GM23338 (cell line): ENCODE data around the gene SCAMP1. TPM values are rescaled to one million over a fixed set of nuclear protein-coding genes. Genes with fewer than 3 reads are reported as not detected.
A peak's percentile ranks its signal among the peaks of the same experiment; 100 is the strongest.

ENCODE experiments used
- ATAC-seq: fragments of 200-7000 bp; cut with Tn5 transposase; 3 replicates; pipeline ENCODE4 v1.9.1; 2020
- DNase-seq: peaks from one replicate; pipeline ENCODE4 v3.0.0-alpha.2; 2015; ENCODE audit warnings: low spot score
- H2AFZ ChIP-seq: fragments of 200-600 bp; sonication (generic); 2 replicates; pipeline ENCODE4 v1.8.0; 2016; ENCODE audit warnings: antibody characterized with exemption, mild to moderate bottlenecking, moderate library complexity
- H3F3A ChIP-seq: fragments of 200-600 bp; sonication (generic); replicated peaks from 2 replicates; pipeline ENCODE4 v1.8.0; 2017; ENCODE audit warnings: antibody characterized with exemption, mixed run types, low read depth
- H3K27ac ChIP-seq: fragments of 200-600 bp; sonication (generic); 2 replicates; pipeline ENCODE4 v1.6.1; 2016; ENCODE audit warnings: low read depth
- H3K27me3 ChIP-seq: fragments of 200-600 bp; sonication (generic); 2 replicates; pipeline ENCODE4 v1.8.0; 2016; ENCODE audit warnings: mild to moderate bottlenecking, mixed run types, moderate library complexity; ENCODE audit not compliant: insufficient read depth
- H3K36me3 ChIP-seq: fragments of 200-600 bp; sonication (generic); 2 replicates; pipeline ENCODE4 v1.8.0; 2016; ENCODE audit warnings: mild to moderate bottlenecking; ENCODE audit not compliant: insufficient read depth
- H3K4me1 ChIP-seq: fragments of 200-600 bp; sonication (generic); 2 replicates; pipeline ENCODE4 v1.8.0; 2016; ENCODE audit warnings: mild to moderate bottlenecking, moderate library complexity; ENCODE audit not compliant: insufficient read depth
- H3K4me2 ChIP-seq: fragments of 200-600 bp; sonication (generic); 2 replicates; pipeline ENCODE4 v1.7.1; 2017; ENCODE audit warnings: mixed run types
- H3K4me3 ChIP-seq: fragments of 200-600 bp; sonication (generic); 2 replicates; pipeline ENCODE4 v1.6.1; 2016; ENCODE audit warnings: mixed run types
- H3K79me2 ChIP-seq: fragments of 200-600 bp; sonication (generic); replicated peaks from 2 replicates; pipeline ENCODE4 v1.8.0; 2017; ENCODE audit warnings: mild to moderate bottlenecking; ENCODE audit not compliant: insufficient read depth
- H3K9me2 ChIP-seq: fragments of 200-600 bp; sonication (generic); 2 replicates; pipeline ENCODE4 v1.8.0; 2017; ENCODE audit not compliant: insufficient read depth
- H4K20me1 ChIP-seq: fragments of 200-600 bp; sonication (generic); replicated peaks from 2 replicates; pipeline ENCODE4 v1.8.0; 2017; ENCODE audit warnings: mild to moderate bottlenecking; ENCODE audit not compliant: insufficient read depth
- H3K27ac Mint-ChIP-seq: 2 replicates; pipeline ENCODE4 v1.8.0; 2020; ENCODE audit warnings: inconsistent platforms, mild to moderate bottlenecking, moderate library complexity, mixed read lengths
- H3K27me3 Mint-ChIP-seq: 3 replicates; pipeline ENCODE4 v1.8.0; 2022; ENCODE audit warnings: low read depth, mild to moderate bottlenecking, moderate library complexity, mixed read lengths, inconsistent platforms; ENCODE audit not compliant: insufficient read depth, poor library complexity
- H3K36me3 Mint-ChIP-seq: 3 replicates; pipeline ENCODE4 v1.8.0; 2021; ENCODE audit warnings: low read depth, mild to moderate bottlenecking, inconsistent platforms, moderate library complexity, mixed read lengths
- H3K4me1 Mint-ChIP-seq: 3 replicates; pipeline ENCODE4 v1.8.0; 2020; ENCODE audit warnings: mild to moderate bottlenecking, inconsistent platforms, mixed read lengths
- H3K4me3 Mint-ChIP-seq: 3 replicates; pipeline ENCODE4 v1.8.0; 2021; ENCODE audit warnings: moderate library complexity, mild to moderate bottlenecking, inconsistent platforms, mixed read lengths
- H3K9me3 Mint-ChIP-seq: 3 replicates; pipeline ENCODE4 v1.8.0; 2020; ENCODE audit warnings: moderate library complexity, mild to moderate bottlenecking, inconsistent platforms, mixed read lengths
- CREB1 ChIP-seq: fragments of 250-450 bp; sonication (Bioruptor Pico); IDR thresholded peaks from 2 replicates; pipeline ENCODE4 v1.5.0; 2020; ENCODE audit warnings: low read depth, mild to moderate bottlenecking, moderate library complexity
- CTCF ChIP-seq, 2 experiments: fragments of 200-600 bp in 1 of 2; sonication (generic) in 1 of 2; conservative IDR thresholded peaks; 2 replicates each; pipeline versions ENCODE4 v1.5.1 to v1.6.1; 2016 to 2017; ENCODE audit warnings: antibody characterized with exemption in 2 of 2, low read depth in 2 of 2, mild to moderate bottlenecking in 2 of 2, moderate library complexity in 1 of 2
- EZH2 ChIP-seq: fragments of 200-600 bp; sonication (generic); IDR thresholded peaks from one replicate; pipeline ENCODE4 v1.8.0; 2017; ENCODE audit warnings: antibody characterized with exemption, mild to moderate bottlenecking, low read depth; ENCODE audit not compliant: unreplicated experiment
- EZH2phosphoT487 ChIP-seq: fragments of 200-600 bp; sonication (generic); IDR thresholded peaks from one replicate; pipeline ENCODE4 v1.8.1; 2018; ENCODE audit warnings: antibody characterized with exemption; ENCODE audit not compliant: unreplicated experiment
- JUNB ChIP-seq: IDR thresholded peaks from one replicate; pipeline ENCODE4 v1.6.1; 2016; ENCODE audit warnings: antibody characterized with exemption; ENCODE audit not compliant: unreplicated experiment
- NANOG ChIP-seq: IDR thresholded peaks from 2 replicates; pipeline ENCODE4 v1.6.1; 2016; ENCODE audit warnings: antibody characterized with exemption, borderline replicate concordance
- POLR2AphosphoS5 ChIP-seq: IDR thresholded peaks from 2 replicates; pipeline ENCODE4 v1.6.1; 2016; ENCODE audit warnings: antibody characterized with exemption, low read depth
- REST ChIP-seq: IDR thresholded peaks from one replicate; pipeline ENCODE4 v1.6.1; 2018; ENCODE audit warnings: antibody characterized with exemption; ENCODE audit not compliant: unreplicated experiment
- STAT1 ChIP-seq: IDR thresholded peaks from one replicate; pipeline ENCODE4 v1.6.1; 2016; ENCODE audit warnings: antibody characterized with exemption; ENCODE audit not compliant: unreplicated experiment
- ZNF114 ChIP-seq: fragments of 250-450 bp; sonication (Bioruptor Pico); IDR thresholded peaks from 2 replicates; pipeline ENCODE4 v1.5.0; 2020; ENCODE audit warnings: mild to moderate bottlenecking, moderate library complexity
- ZNF331 ChIP-seq: fragments of 250-450 bp; sonication (Bioruptor Pico); IDR thresholded peaks from 2 replicates; pipeline ENCODE4 v1.5.0; 2020; ENCODE audit warnings: low read depth, mild to moderate bottlenecking, moderate library complexity
- polyA plus RNA-seq: library from polyadenylated mRNA; unstranded; fragments of >200 nt; fragmentation: Nextera tagmentation; extraction: Ambion mirVana; gene quantifications from 2 replicates; pipeline ENCODE4 v1.2.1, GENCODE V29; 2016
- total RNA-seq: library from RNA; depleted of rRNA; stranded (reverse); fragments of >200 nt; shearing (Covaris generic); gene quantifications from 2 replicates; pipeline ENCODE4 v1.2.3, GENCODE V29; 2014
- TF ChIP-seq, protein P1 (sequence below): IDR thresholded peaks from 2 replicates; pipeline ENCODE4 v1.6.1; 2016; ENCODE audit warnings: antibody characterized with exemption

SCAMP1 gene
- total and polyA plus RNA-seq, 2 experiments from 2014 or later, result 26.8 to 53.9 TPM

DNA sequence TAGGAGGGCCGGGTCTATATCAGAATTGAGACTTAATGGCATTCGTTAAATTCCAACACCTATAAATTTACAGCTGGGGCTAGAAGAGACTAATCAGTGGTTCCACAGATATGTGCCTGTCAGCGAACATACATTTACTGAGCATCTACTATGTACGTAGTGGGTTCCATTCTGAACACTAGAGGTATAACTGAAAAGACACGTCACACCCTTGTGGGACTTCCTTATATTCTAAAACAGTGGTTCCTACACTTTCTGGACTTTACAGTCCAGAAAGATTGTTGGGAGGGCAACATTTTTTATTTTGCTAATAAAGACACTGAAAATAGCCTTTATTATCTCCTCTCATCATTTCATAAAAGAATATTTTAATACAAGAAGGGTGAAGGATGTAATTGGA, 140.5 kb downstream of the SCAMP1 start (continued):
- TF ChIP-seq REST (no peak), JUNB (no peak), NANOG (no peak), CREB1 (no peak), EZH2phosphoT487 (no peak), CTCF (conservative IDR thresholded peaks at IDR 0.05; ENCODE audit: low read depth in 2 of 2) (no peak), ZNF114 (CRISPR knock-in tag) (no peak)
- TF ChIP-seq, protein P1, sequence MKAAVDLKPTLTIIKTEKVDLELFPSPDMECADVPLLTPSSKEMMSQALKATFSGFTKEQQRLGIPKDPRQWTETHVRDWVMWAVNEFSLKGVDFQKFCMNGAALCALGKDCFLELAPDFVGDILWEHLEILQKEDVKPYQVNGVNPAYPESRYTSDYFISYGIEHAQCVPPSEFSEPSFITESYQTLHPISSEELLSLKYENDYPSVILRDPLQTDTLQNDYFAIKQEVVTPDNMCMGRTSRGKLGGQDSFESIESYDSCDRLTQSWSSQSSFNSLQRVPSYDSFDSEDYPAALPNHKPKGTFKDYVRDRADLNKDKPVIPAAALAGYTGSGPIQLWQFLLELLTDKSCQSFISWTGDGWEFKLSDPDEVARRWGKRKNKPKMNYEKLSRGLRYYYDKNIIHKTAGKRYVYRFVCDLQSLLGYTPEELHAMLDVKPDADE, result no peak

DNA sequence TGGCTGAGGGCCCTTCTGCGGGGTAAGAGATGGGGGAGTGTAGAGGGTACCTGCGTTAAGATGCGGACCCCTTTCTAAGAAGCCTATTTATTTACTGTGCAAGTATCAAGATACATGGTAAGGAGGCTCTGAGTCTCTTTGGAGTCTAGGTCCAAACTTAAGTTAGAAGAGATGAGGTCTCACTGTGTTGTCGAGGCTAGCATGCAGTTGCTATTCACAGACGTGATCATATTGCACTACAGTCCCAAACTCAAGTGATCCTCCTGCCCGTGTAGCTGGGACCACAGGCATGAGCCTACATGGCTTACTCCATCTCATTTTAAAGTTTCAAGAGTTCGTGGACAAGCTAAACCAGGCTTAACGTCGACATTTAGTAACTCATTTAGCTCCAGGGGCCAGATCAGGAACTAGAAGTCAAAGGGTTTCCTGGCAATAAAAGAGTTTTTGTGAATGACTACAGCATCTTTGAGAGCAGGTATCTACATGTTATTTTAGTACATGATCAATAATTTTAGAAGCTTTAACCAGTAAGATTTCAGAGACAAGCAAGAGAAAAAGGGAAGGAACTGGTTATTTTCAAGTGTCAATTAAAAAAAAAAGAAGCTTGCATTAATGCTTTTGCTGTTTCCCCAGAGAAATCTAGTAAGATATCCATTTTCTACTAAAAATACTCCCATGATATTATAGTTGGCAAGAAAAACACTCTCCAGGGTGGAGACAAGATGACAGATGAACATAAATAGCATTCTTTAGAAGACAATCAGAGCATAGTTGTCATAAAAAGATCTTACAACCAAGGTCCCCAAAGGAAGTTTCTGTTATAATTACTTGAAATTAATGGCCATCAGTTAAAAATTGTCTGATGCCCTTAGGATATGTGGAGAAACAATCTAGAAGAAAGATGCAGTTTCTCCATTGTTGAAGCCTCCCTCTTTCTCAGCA, 141.3 kb downstream of the SCAMP1 start:
- no peaks in the 10 kb centered on the region for H3K36me3 ChIP-seq
- peaks cover 74% of the 10 kb centered on the region for H3K79me2 ChIP-seq
- Mint-ChIP-seq H3K27ac (peak overlapping the region; percentile 51; the same call in 1 of the 2 replicates), H3K36me3 (no peaks in the 10 kb centered on the region; the same call in 2 of the 3 replicates), H3K4me3 (no peak overlapping the region), H3K9me3 (no peaks in the 10 kb centered on the region), H3K27me3 (peaks cover 11% of the 10 kb centered on the region), H3K4me1 (peaks cover 64% of the 10 kb centered on the region)
- DNase-seq (no peak), ATAC-seq (no peak)
- H3F3A ChIP-seq, result no peaks in the 10 kb centered on the region
- no peaks in the 10 kb centered on the region for H3K9me2 ChIP-seq
- peaks cover 33% of the 10 kb centered on the region for H3K4me1 ChIP-seq
- no peak overlapping the region for H3K4me3 ChIP-seq
- no peak overlapping the region for H2AFZ ChIP-seq
- peaks cover 15% of the 10 kb centered on the region; the same call in 1 of the 2 replicates for H4K20me1 ChIP-seq
- no peak overlapping the region; the same call in 1 of the 2 replicates for H3K27ac ChIP-seq
- no peaks in the 10 kb centered on the region for H3K27me3 ChIP-seq
- H3K4me2 ChIP-seq, result no peak overlapping the region
- TF ChIP-seq POLR2AphosphoS5 (no peak), STAT1 (no peak), EZH2phosphoT487 (no peak), NANOG (no peak), ZNF331 (CRISPR knock-in tag) (no peak), EZH2 (no peak), REST (no peak), JUNB (no peak), CTCF (conservative IDR thresholded peaks at IDR 0.05; ENCODE audit: low read depth in 2 of 2) (no peak), CREB1 (no peak)
